ENCODE measurements around the gene ASPN.

The ASPN gene

DNA sequence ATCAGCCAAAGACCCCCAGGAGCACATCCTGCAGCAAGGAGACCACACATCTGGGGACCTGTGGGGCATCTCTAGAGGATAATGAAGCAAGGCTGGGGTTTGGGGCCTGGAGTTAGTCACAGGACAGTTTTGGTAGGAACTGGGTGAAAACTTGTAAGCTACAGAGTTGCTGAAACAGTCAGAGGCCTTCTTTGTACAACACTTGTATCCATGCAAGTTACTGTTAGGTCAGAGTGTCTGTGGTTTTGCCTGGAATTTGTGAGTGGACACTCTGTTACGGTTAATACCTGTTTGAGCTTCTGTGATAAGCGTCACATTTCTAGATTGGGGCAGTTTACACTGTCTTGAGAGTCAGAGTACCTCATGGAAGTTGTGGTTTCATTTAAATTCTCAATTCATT, 22.6 kb upstream of the ASPN start:
- no peak for DNase-seq

DNA sequence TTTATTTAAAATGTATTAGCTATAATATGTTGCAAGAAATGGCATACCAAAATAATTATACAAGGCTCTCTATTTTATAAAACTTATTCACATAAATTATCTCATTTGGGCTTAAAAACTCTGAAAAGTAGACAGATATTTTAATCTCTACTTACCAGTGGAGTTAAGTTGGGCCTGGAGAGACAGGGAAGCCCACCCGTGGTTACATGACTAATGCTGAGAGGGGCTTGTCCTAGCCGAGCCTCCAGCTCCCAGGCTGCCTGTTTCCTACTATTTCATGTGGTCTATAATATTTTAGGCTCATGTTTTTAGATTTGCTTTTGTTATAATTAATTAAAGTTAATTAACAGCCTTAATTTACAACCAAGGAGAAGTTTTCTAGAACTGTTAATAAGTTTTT, 20.9 kb upstream of the ASPN start:
- DNase-seq = no peak

DNA sequence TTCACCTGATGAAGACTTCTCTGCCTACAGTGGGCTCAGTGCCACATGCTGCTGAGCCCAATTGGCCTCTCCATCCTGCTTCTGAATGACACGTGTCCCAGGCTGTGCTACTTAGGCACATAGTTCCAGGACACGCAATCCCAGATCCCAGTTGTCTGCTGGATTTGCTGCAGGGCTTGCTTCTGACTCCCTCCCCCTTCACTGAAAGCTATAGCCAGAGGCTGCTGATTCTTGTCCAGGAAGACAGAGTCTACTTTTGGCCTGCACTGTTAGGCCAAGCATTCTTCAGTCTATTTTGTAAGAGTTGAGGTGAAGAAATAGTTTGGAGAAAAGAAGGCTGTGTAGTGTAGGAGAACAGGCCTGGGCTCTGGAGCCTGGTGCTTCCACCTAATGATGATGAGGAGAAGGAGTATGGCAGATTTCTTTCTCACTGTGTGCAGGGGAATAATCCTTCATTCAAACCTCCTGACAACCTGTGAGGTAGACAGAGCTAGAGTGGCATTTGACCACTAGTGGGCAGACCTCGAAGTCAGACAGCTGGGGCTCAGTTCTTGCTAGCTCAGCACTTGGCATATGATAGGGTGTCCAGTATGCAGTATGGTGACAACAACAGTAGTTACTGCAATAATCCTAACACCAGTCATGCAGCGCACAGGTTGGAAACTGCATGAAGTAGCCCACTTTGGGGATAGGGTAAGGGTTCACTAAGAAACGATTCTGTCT, 19.5 kb upstream of the ASPN start:
- peak; percentile 31 to 43 (median 43) for DNase-seq

- no peak for DNase-seq
Observed at GRCh38 chr9:92500725-92501124, 18.4 kb upstream of the ASPN start.

DNA sequence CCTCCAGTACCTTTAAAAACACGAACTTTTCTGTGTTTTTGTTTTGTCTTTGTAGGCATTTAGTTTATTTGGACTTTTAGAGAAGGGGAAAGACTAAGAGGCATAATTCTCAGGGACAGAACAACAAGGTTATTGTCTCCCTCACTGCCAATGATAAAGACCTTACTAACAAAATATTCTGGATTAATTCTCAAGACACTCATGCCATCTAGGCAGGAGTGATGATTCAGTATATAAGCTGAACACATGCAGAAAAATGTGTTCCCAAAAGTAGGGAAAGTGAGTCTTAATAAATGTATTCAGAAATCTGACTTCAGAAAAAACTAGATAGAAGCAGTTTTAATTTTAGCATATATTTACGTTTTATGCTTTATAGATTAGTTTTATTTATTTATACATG, 17.4 kb upstream of the ASPN start:
- no peak for DNase-seq

DNA sequence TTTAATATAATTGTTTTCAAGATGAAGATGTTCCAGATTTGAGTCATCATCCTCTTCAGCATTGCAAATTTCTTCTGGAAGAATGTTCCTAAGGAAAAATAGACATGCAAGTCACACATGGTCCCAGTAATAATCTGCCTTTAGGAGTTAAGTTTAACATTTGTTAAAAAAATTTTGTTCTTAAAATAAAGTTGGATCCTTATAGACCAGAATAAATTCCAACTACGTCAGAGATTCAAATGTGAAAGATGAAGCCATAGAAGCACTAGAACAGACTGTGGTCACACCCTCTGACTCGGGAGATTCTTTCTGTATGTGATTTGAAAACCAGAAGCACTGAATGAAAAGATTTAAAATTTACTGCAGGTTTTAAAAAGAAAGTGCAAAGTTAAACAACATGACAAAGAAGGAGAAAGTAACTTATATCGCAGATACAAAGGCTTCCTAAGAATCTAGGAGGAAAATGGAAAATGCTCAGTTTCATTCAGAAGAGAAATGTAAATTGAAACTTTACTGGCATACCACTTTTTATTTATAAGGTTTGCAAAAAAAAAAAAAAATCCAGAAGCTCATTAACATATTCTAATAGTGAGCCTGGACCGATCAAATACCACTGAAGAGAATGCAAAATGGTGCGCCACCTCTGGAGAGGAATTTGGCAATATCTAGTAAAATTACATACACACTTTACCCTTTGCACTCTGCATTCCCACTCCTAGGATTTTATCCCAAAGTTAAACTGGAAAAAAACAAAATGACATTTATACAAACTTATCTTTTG, 14.3 kb upstream of the ASPN start:
- no peak for DNase-seq

DNA sequence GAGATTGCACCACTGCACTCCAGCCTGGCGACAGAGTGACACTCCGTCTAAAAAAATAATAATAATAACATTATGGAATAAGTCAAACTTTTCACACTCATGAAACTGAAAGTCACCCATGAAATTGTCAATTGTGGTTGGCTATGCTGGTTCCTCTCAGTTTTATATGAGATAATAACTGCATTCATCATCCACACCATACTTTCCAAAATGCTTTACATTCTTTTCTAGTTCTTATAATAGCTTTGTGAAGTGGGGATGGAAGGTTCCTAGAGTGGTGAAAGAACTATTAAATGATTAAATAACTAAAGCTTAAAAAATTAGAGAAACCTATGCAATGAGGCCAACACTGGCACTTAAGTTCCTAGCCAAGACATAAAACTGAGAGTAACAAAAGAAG, 12.6 kb upstream of the ASPN start:
- no peak for DNase-seq

DNA sequence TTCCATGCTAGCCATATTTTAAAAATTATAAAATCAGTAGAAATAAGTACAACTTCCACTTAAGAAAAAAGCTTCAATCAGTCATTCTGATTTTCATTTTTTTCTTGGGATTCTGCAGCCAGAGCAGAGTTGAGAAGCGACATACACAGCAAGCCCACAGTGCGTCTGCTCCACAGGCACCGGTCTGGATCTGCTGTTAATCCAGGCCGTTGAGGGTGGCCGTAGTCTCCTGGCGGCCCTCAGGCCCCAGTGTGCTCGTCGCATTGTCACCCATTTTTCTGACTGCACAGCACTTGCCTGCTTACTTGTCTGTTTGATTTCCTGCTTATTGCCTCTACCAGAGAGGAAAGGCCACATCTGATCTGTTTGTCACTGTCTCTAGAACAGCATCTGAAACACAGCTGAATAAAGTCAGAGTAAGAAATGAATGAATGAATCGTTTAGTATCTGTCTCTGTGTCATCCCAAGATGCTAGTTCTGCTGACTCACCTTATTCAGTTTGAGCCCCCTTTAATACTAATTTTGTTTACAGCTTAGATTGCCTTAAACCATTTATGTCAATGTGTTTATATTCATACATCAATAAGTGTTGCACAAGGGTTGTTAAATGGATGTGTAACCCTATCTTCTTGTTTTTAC, 11.6 kb upstream of the ASPN start:
- no peak for DNase-seq

GRCh38 chr9:92492781-92493401, 10.6 kb upstream of the ASPN start:
- DNase-seq = no peak

DNA sequence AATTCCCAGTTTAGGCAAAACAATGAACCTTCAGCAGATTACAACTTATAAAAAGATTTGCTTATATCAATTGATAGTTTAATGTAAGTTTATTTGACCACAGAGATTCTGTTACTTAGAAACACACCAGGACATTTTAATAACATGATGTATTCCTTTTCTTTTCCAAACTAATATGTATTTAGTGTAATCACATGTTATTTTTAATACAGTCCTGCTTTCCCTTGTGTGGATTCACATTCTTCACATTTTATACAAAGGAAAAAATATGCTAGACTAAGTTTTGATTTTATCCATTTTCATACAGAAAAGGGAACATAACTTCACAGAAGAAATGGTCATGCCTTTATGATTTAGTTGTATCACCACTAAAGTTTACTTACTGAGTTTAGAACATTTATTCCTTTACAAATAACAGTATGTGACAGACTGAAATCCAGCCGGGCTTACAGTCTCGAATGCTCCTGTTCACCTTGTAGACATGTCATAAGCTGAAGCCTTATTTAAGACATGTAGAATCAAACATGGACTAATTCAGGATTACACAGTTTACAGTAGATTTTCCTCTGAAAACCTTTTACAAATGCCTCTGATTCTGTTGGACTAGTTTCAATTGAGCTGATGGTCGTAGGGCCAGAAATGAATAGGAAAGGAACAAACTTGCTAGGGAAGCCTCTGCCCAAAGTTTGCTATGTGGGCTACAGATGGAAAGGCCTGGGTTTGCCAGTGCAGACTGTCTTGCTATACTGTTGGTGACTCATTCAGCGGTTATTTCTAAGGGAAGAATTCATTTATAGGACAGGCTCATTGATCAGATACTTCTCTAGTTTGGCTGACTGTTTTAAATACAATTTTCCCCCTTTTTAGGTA, 6.6 kb upstream of the ASPN start:
- DNase-seq = no peak

- DNase-seq = peak in 2 of 3 donors; percentile 25 to 32
Observed at GRCh38 chr9:92486371-92486770, 4.1 kb upstream of the ASPN start.

GRCh38 chr9:92484563-92484962, 2.3 kb upstream of the ASPN start:
- no peak for DNase-seq

DNA sequence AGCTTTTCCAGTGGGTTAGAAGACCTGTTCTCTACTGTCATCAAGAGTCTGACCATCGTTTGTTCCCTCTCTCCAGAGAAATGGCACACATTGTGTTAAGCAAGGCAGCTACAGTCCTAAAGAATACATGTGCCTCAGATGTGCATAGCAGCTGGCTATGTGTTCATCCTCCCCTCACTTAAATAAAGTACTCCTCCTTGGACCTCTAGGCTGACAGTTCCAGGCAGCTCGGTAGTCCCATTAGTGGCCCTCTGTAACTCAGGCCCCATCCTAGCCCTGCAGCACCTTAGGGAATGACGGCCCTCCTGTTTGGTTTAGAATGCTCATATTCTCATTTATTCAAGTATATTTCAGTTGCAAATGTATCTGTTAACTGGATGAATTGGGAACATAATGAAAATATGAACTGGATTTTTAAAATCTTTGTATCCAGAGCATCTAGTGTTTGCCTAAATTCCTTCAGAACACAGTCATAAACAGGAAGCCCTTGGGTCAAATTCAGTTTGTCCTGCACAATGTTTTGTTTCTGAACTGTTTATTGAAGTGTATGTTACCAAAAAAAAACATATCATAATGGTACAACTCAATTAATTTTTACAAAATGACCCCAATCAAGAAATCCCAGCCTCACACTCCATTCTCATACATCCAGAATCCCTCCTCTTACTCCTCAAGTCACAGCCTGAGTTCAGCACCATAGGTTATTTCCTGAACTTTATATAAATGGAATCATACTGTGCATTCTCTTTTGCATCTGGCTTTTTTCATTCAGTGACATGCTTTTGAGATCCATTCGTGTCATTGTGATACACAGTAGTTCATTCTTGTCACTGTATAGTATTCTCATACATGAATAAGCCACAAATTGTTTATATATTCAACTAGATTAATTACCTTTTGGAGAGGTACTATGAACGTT, 1.6 kb upstream of the ASPN start:
- no peak for DNase-seq

DNA sequence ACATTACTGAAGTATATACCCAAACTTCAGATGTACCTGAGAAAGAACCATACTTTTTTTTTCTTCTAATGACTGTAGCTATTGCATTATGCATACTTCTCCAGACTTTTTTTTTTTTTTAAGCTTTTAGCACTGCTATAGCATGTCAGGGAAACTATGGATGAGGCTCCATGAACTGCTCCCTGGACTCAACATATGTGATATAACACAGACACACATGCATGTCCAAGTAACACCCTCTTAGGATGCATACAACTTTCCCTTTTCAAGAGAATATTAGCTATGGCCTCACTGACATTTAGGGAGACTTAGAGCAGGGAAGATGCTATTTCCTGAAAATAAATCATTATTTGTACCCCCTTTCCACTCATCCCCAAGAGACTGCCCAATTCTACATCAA, 499 bp upstream of the ASPN start:
- DNase-seq = no peak

DNA sequence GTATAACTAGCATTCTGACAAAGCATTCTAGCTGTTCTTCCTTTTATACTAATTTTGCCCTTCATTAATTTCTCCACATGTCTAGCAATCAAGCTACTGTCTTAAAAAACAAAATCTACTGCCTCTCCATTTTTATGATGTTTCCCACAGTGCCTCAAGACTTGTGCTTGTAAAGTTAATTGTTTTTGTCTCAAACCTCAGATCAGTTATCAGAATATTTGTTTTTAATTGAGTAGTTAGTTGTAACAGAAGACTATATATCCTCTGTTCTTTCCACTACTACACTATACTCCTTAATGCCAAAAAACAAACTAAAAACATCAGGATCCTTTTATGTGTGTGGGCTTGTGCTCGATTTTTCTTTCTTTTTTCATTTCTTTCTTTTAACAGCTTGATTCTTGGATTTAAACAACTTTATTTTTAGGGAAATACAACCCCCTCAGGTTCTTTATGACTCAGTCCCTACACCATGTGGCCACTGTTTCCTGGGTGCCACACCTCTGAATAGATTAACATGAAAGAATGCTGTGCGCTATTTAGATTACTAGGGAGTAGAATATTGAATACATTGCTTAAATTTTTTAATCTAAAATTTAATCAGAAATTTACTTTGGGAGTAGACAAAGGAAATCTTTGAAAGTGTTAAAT, 1.2 kb downstream of the ASPN start:
- no peak for DNase-seq

GRCh38 chr9:92480291-92480771, 2.0 kb downstream of the ASPN start:
- DNase-seq = no peak

- DNase-seq = no peak
Observed at GRCh38 chr9:92479346-92479745, 3.0 kb downstream of the ASPN start.

- DNase-seq = no peak
Observed at GRCh38 chr9:92478783-92479182, 3.5 kb downstream of the ASPN start.

GRCh38 chr9:92476962-92477361, 5.3 kb downstream of the ASPN start:
- no peak for DNase-seq

GRCh38 chr9:92474587-92474986, 7.7 kb downstream of the ASPN start:
- no peak for DNase-seq

DNA sequence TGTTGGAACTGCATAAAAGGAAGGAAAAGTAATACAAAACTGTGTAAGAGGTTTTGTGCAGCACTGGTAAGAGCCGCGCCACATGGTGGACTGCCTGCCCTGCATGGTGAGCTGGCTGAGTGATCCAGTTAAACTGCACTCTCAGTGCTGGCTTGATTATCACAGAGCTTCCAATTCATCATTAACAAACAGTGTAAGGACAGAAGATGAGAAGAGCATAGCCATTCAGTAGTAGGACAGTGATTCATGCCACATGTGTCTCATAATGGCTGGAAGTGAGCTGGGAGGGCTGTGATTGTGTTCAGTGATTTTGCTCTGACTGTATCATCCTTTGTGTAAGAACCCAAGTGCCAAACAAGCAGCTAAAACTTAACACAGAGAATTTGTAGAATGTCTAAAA, 14.1 kb downstream of the ASPN start:
- peak in 1 of 3 donors; percentile 3 for DNase-seq
